Kidney epithelial cell (primary cell): ENCODE measurements around the gene MACROD2. TPM values are rescaled to one million over a fixed set of nuclear protein-coding genes. Genes with fewer than 3 reads are reported as not detected.

ENCODE experiments used
- DNase-seq: peaks from one replicate; pipeline ENCODE4 v3.0.0-alpha.2; 2010; ENCODE audit warnings: low read depth
- H3K27me3 ChIP-seq: 2 replicates; pipeline ENCODE4 v1.6.0; 2011; ENCODE audit warnings: low read length; ENCODE audit not compliant: control insufficient read depth, insufficient read depth
- H3K36me3 ChIP-seq: 2 replicates; pipeline ENCODE4 v1.5.1; 2011; ENCODE audit warnings: low read length; ENCODE audit not compliant: control insufficient read depth, insufficient read depth
- H3K4me3 ChIP-seq: 2 replicates; pipeline ENCODE4 v1.5.1; 2011; ENCODE audit warnings: low read depth, mild to moderate bottlenecking, control low read depth, low read length
- CTCF ChIP-seq: IDR thresholded peaks from 2 replicates; pipeline ENCODE4 v1.5.1; 2011; ENCODE audit warnings: mild to moderate bottlenecking, moderate library complexity, low read length, control low read depth, inconsistent platforms; ENCODE audit not compliant: insufficient read depth, poor library complexity, severe bottlenecking
- total RNA-seq: library from RNA; depleted of rRNA; stranded (reverse); fragments of >200 nt; gene quantifications from 2 replicates; pipeline ENCODE4 v1.2.3, GENCODE V29; 2015

The MACROD2 gene
- total RNA-seq, 1 donor from 2014 or later = 0.79 TPM

GRCh38 chr20:14745830-14746229 is 750.5 kb downstream of the MACROD2 start:
- no peak for DNase-seq
- Histone ChIP-seq H3K36me3 (no peaks in the 10 kb centered on the region), H3K4me3 (no peak overlapping the region), H3K27me3 (no peaks in the 10 kb centered on the region)
- TF ChIP-seq CTCF = no peak

GRCh38 chr20:14751191-14751590 is 755.9 kb downstream of the MACROD2 start:
- no peak overlapping the region for H3K4me3 ChIP-seq
- no peaks in the 10 kb centered on the region for H3K27me3 ChIP-seq
- no peaks in the 10 kb centered on the region for H3K36me3 ChIP-seq
- DNase-seq = no peak
- TF ChIP-seq CTCF = no peak

GRCh38 chr20:14757728-14758127 is 762.4 kb downstream of the MACROD2 start:
- DNase-seq = no peak
- H3K36me3 ChIP-seq = no peaks in the 10 kb centered on the region

GRCh38 chr20:14758356-14758755 is 763.0 kb downstream of the MACROD2 start:
- H3K36me3 ChIP-seq = no peaks in the 10 kb centered on the region
- H3K27me3 ChIP-seq = no peaks in the 10 kb centered on the region
- TF ChIP-seq CTCF = no peak
- H3K4me3 ChIP-seq = no peak overlapping the region
- DNase-seq = no peak

More at GRCh38 chr20:14757728-14758127, 762.4 kb downstream of the MACROD2 start:
- H3K4me3 ChIP-seq = no peak overlapping the region
- no peaks in the 10 kb centered on the region for H3K27me3 ChIP-seq
- no peak for TF ChIP-seq CTCF

GRCh38 chr20:14759979-14760378 is 764.7 kb downstream of the MACROD2 start:
- H3K27me3 ChIP-seq = no peaks in the 10 kb centered on the region

GRCh38 chr20:14761903-14762302 is 766.6 kb downstream of the MACROD2 start:
- Histone ChIP-seq H3K36me3 (no peaks in the 10 kb centered on the region), H3K27me3 (no peaks in the 10 kb centered on the region), H3K4me3 (no peak overlapping the region)
- TF ChIP-seq CTCF = no peak
- DNase-seq = no peak

More at GRCh38 chr20:14759979-14760378, 764.7 kb downstream of the MACROD2 start:
- DNase-seq = no peak
- no peak for TF ChIP-seq CTCF
- Histone ChIP-seq H3K36me3 (no peaks in the 10 kb centered on the region), H3K4me3 (no peak overlapping the region)
